ENCODE measurements around the gene HUWE1.

- TF ChIP-seq CTCF (IDR thresholded peaks at IDR 0.05) = no peak
- no peak for TF ChIP-seq POLR2AphosphoS5 (IDR thresholded peaks at IDR 0.05)
Observed at GRCh38 chrX:53584891-53585290, 101.6 kb downstream of the HUWE1 start.
